SIG-M5 (cell line): ENCODE data around the gene ZBED6.

Source experiments
- DNase-seq: peaks from one replicate; lab custom pipeline; 2025; lab: John Stamatoyannopoulos, UW

Gene ZBED6

DNA sequence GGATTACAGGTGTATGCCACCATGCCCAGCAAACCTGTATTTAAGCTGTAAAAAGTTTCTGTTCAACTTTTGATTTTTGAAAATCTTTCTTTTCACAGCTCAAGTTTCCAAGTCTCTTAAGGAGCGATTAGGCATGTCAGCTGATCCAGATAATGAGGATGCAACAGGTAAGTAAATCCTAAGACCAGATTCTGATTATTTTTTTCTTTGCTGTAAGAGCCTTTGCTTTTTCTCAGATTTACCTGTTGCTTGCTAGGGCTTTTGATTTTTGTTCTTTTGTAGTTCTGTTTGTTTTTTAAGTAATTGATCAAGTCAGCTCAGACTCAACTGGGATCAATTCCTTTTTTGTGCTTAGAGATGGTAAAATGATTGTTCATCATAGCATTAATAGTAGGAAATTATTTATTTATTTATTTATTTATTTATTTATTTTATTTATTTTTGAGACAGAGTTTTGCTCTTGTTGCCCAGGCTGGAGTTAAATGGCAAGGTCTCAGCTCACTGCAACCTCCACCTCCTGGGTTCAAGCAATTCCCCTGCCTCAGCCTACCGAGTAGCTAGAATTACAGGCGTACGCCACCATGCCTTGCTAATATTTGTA lies 44.9 kb downstream of the ZBED6 start:
- DNase-seq = no peak

- DNase-seq = no peak
Measured at GRCh38 chr1:203842559-203842876, 47.1 kb downstream of the ZBED6 start.

DNA sequence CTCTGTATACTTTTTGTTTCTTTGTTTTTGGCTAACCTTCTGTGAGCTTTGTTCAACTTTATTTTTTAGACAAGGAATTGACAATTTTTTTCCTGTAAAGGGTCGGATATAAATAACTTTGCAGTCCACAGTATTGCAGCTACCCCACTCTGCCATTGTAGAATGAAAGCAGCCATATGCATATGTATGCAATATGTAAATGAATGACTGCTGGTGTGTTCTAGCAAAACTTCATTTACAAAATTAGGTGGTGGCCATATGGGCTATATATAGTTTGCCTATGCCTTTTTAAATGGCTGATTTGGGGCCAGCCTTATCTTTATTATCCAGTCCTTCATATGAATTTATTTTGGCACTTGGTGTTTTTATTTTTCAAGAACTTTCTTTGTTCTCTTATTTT lies 48.0 kb downstream of the ZBED6 start:
- no peak for DNase-seq
